HG02798 (cell line): ENCODE results near the gene ONECUT2.

Source experiments
- ATAC-seq: cut with Tn5 transposase; IDR thresholded peaks from one replicate; pipeline ENCODE4 v1.9.1; 2021; ENCODE audit warnings: mild to moderate bottlenecking; ENCODE audit not compliant: unreplicated experiment, poor library complexity

ONECUT2 gene

GRCh38 chr18:57430079-57431001, 4.8 kb upstream of the ONECUT2 start:
- ATAC-seq: no peak

GRCh38 chr18:57431002-57431382, 4.2 kb upstream of the ONECUT2 start:
- ATAC-seq: no peak

GRCh38 chr18:57431467-57432080, 3.6 kb upstream of the ONECUT2 start:
- ATAC-seq: no peak

- ATAC-seq: no peak
Measured at GRCh38 chr18:57432140-57432539, 3.0 kb upstream of the ONECUT2 start.

- no peak for ATAC-seq
Measured at GRCh38 chr18:57432751-57433400, 2.3 kb upstream of the ONECUT2 start.

DNA sequence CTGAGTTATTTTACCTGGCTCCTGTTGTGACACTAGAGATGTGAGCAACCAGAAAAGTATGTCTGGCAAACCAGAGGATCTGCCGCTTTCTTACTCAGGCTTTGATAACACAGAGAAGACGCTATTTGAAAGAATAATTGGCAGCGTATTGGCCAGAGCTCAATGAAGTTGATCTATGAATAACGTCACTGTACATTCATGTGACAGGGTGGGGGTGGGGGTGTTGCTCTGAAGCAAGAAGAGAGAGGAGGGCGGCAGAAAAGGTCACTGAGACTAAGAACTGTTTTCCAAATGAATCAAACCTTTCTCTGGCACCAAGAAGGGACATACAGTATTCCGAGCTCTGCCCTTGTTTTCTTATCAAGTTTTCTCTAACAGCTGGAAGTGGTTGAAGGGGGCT, 1.7 kb upstream of the ONECUT2 start:
- ATAC-seq: no peak

DNA sequence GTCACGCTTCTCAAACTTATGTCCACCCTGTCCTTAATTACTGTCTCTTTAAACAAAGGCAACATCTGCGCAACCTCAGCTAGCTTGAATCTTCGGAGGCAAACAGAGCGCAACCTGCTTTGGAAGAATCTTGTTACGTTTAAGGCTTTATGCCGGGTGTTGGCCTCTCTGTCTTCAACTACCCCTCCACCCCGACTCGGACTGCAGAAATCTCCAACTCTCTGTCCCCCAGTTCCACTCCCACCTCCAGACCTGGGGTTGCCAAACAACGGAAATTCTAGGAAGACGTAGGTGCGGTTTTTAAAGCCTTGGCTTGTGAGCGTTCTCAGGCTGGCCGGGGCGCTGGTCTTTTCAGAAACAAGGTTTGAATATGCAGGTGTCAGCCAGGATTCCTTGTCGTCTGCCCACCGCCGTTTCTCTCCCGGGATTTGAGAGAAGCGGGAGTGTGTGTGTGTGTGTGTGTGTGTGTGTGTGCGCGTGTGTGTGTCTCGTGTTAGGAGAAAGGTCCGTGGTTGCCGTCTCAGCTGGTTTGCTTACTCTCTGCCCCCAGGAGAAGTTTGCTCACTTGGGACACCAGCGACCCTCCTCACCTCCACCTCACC, 1.1 kb upstream of the ONECUT2 start:
- ATAC-seq: no peak

GRCh38 chr18:57435846-57436190, 644 bp downstream of the ONECUT2 start:
- no peak for ATAC-seq

DNA sequence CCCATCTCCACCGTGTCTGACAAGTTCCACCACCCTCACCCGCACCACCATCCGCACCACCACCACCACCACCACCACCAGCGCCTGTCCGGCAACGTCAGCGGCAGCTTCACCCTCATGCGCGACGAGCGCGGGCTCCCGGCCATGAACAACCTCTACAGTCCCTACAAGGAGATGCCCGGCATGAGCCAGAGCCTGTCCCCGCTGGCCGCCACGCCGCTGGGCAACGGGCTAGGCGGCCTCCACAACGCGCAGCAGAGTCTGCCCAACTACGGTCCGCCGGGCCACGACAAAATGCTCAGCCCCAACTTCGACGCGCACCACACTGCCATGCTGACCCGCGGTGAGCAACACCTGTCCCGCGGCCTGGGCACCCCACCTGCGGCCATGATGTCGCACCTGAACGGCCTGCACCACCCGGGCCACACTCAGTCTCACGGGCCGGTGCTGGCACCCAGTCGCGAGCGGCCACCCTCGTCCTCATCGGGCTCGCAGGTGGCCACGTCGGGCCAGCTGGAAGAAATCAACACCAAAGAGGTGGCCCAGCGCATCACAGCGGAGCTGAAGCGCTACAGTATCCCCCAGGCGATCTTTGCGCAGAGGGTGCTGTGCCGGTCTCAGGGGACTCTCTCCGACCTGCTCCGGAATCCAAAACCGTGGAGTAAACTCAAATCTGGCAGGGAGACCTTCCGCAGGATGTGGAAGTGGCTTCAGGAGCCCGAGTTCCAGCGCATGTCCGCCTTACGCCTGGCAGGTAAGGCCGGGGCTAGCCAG, 1.2 kb downstream of the ONECUT2 start:
- no peak for ATAC-seq

GRCh38 chr18:57436965-57437333, 1.8 kb downstream of the ONECUT2 start:
- ATAC-seq: no peak

GRCh38 chr18:57437402-57437765, 2.2 kb downstream of the ONECUT2 start:
- ATAC-seq: no peak

GRCh38 chr18:57437766-57438671, 2.8 kb downstream of the ONECUT2 start:
- no peak for ATAC-seq

- ATAC-seq: no peak
Measured at GRCh38 chr18:57438743-57439608, 3.8 kb downstream of the ONECUT2 start.

DNA sequence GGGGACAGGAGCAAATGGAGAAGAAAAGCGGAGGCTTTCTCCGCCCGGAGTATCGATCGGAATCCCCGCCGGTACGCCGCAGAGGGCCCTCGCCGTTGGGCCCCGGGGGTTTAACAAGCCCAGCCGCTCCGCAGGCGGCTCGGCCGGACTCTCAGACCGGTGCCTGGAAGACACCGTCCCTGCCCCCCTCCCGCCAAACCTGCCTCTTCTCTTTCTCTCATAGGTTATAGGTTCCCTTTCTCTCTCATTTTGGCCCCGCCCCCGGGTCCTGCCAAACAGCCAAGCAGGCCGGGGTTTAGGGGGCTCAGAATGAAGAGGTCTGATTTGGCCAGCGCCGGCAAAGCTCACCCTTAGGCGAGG, 4.4 kb downstream of the ONECUT2 start:
- no peak for ATAC-seq

DNA sequence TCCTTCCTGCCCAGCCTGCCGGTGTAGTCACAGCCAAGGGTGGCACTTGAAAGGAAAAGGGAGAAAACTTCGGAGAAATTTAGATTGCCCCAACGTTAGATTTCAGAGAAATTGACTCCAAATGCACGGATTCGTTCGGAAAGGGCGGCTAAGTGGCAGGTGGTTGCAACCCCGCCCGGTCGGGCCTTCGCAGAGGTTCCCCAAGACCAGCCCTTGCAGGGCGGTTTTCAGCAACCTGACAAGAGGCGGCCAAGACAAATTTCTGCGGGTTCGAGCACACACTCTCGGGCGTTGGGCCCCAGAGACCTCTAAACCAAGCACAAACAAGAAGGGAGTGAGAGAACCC, 4.8 kb downstream of the ONECUT2 start:
- no peak for ATAC-seq

- no peak for ATAC-seq
Measured at GRCh38 chr18:57440331-57441070, 5.3 kb downstream of the ONECUT2 start.

DNA sequence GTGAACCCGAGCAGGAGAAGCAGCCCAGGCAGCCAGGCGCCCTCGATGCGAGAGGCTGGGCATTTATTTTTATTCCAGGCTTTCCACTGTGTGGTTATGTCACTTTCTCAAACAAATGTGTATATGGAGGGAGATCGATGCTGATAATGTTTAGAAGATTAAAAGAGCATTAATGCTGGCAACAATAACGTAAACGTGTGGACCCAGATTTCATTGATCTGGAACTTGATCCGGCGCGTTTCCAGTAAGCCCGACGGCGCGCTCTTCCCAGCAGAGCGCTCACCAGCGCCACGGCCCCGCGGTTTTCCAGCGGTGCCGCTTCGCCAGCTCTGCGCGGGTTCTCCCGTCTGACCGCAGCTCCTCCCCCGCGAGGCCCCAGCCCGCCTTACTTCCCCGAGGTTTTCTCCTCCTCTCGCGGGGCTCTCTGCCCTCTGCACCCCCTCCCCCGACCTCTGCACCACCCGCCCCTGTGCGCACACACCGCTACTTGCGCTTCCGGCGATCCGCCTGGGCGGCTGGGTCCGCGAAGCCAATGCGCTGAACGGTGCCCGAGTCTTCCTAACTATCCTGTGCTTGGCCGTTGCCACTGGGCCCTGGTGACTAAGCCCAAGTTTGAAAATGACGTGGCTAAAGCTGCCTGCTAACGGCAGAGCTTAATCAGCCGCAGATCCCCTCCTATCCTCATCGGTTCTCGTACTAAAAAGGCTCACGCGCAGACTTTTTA, 6.1 kb downstream of the ONECUT2 start:
- no peak for ATAC-seq
